WTC11 (cell line): ENCODE results near the gene CLSTN2. TPM values are rescaled to one million over a fixed set of nuclear protein-coding genes. Genes with fewer than 3 reads are reported as not detected.

ENCODE experiments used
- ATAC-seq: fragments of 200-7000 bp; cut with Tn5 transposase; 2 replicates; pipeline ENCODE4 v1.10.0; 2021; ENCODE audit warnings: mild to moderate bottlenecking, moderate library complexity
- CTCF ChIA-PET: fragments of 300-600 bp; sonication (Branson Sonifier 250); formaldehyde crosslinking; loops from one replicate; lab custom pipeline; 2021; ENCODE audit warnings: antibody characterized with exemption; lab: Charles Lee
- POLR2A ChIA-PET: fragments of 350-600 bp; sonication (Branson Sonifier 250); formaldehyde crosslinking; loops from one replicate; lab custom pipeline; 2021; ENCODE audit warnings: antibody characterized with exemption; lab: Charles Lee
- DNase-seq: peaks from one replicate; pipeline ENCODE4 v3.0.0; 2021; ENCODE audit warnings: low spot score
- H3K27ac Mint-ChIP-seq: 2 replicates; pipeline ENCODE4 v1.8.0; 2021; ENCODE audit warnings: mixed read lengths
- H3K27me3 Mint-ChIP-seq: 2 replicates; pipeline ENCODE4 v1.8.0; 2021; ENCODE audit warnings: low read depth, mild to moderate bottlenecking, moderate library complexity, mixed read lengths
- H3K36me3 Mint-ChIP-seq: 2 replicates; pipeline ENCODE4 v1.8.0; 2021; ENCODE audit warnings: mixed read lengths
- H3K4me1 Mint-ChIP-seq: 2 replicates; pipeline ENCODE4 v1.8.0; 2022; ENCODE audit warnings: mixed read lengths
- H3K4me3 Mint-ChIP-seq: 2 replicates; pipeline ENCODE4 v1.8.0; 2021; ENCODE audit warnings: mild to moderate bottlenecking, moderate library complexity, mixed read lengths
- H3K9me3 Mint-ChIP-seq: 2 replicates; pipeline ENCODE4 v1.8.0; 2021; ENCODE audit warnings: mixed read lengths
- FOXJ3 ChIP-seq: sonication (generic); formaldehyde crosslinking; IDR thresholded peaks from 2 replicates; pipeline ENCODE4 v1.9.0; 2021; ENCODE audit warnings: missing genetic modification reagents, mild to moderate bottlenecking, borderline replicate concordance
- GABPB1 ChIP-seq: sonication (generic); formaldehyde crosslinking; IDR thresholded peaks from 2 replicates; pipeline ENCODE4 v1.8.1; 2023; ENCODE audit warnings: mild to moderate bottlenecking, missing genetic modification reagents
- GTF2I ChIP-seq: fragments of 250-450 bp; sonication (Bioruptor Pico); conservative IDR thresholded peaks from 2 replicates; pipeline ENCODE4 v1.4.0; 2021; ENCODE audit warnings: mild to moderate bottlenecking
- IRF2 ChIP-seq: sonication (generic); formaldehyde crosslinking; IDR thresholded peaks from 2 replicates; pipeline ENCODE4 v1.8.0; 2022; ENCODE audit warnings: low read depth, missing genetic modification reagents, borderline replicate concordance
- JAZF1 ChIP-seq: fragments of 250-450 bp; sonication (Bioruptor Pico); IDR thresholded peaks from 2 replicates; pipeline ENCODE4 v1.9.0; 2021; ENCODE audit warnings: moderate library complexity, mild to moderate bottlenecking, inconsistent platforms
- NR3C1 ChIP-seq: sonication (generic); formaldehyde crosslinking; conservative IDR thresholded peaks from 2 replicates; pipeline ENCODE4 v1.8.1; 2023; ENCODE audit warnings: low read depth, mild to moderate bottlenecking, missing genetic modification reagents
- SMAD3 ChIP-seq: sonication (generic); formaldehyde crosslinking; IDR thresholded peaks from 2 replicates; pipeline ENCODE4 v1.8.0; 2022; ENCODE audit warnings: missing genetic modification reagents, mild to moderate bottlenecking, borderline replicate concordance
- SOX15 ChIP-seq: fragments of 250-450 bp; sonication (Bioruptor Pico); IDR thresholded peaks from 2 replicates; pipeline ENCODE4 v1.9.0; 2021; ENCODE audit warnings: mild to moderate bottlenecking
- TCF7 ChIP-seq: sonication (generic); formaldehyde crosslinking; IDR thresholded peaks from 2 replicates; pipeline ENCODE4 v1.8.0; 2022; ENCODE audit warnings: mild to moderate bottlenecking, low read depth, missing genetic modification reagents, moderate library complexity
- TP53 ChIP-seq: sonication (generic); formaldehyde crosslinking; IDR thresholded peaks from 2 replicates; pipeline ENCODE4 v1.8.1; 2023; ENCODE audit warnings: mild to moderate bottlenecking, missing genetic modification reagents
- USF2 ChIP-seq: sonication (generic); formaldehyde crosslinking; IDR thresholded peaks from 2 replicates; pipeline ENCODE4 v1.8.1; 2023; ENCODE audit warnings: mild to moderate bottlenecking, missing genetic modification reagents, moderate library complexity
- ZNF671 ChIP-seq: fragments of 250-450 bp; sonication (Bioruptor Pico); IDR thresholded peaks from 2 replicates; pipeline ENCODE4 v1.8.0; 2021; ENCODE audit warnings: mild to moderate bottlenecking
- total RNA-seq: library from RNA; stranded (reverse); gene quantifications from 3 replicates; pipeline ENCODE4 v1.2.3, GENCODE V29; 2021
- TF ChIP-seq, protein P1 (sequence below): fragments of 250-450 bp; sonication (Bioruptor Pico); IDR thresholded peaks from 2 replicates; pipeline ENCODE4 v1.9.0; 2021; ENCODE audit warnings: mild to moderate bottlenecking
- TF ChIP-seq, protein P2 (sequence below): fragments of 200-600 bp; IDR thresholded peaks from 2 replicates; pipeline ENCODE4 v1.8.0; 2022; ENCODE audit warnings: antibody characterized with exemption
- TF ChIP-seq, protein P3 (sequence below): sonication (generic); formaldehyde crosslinking; IDR thresholded peaks from 2 replicates; pipeline ENCODE4 v1.8.0; 2022; ENCODE audit warnings: missing genetic modification reagents
- TF ChIP-seq, protein P4 (sequence below): sonication (generic); formaldehyde crosslinking; IDR thresholded peaks from 2 replicates; pipeline ENCODE4 v1.8.1; 2022; ENCODE audit warnings: mild to moderate bottlenecking, missing genetic modification reagents, moderate library complexity, borderline replicate concordance

Gene CLSTN2
- total RNA-seq, 1 experiment from 2014 or later, result 0.35 TPM

- TF ChIP-seq, protein P1, sequence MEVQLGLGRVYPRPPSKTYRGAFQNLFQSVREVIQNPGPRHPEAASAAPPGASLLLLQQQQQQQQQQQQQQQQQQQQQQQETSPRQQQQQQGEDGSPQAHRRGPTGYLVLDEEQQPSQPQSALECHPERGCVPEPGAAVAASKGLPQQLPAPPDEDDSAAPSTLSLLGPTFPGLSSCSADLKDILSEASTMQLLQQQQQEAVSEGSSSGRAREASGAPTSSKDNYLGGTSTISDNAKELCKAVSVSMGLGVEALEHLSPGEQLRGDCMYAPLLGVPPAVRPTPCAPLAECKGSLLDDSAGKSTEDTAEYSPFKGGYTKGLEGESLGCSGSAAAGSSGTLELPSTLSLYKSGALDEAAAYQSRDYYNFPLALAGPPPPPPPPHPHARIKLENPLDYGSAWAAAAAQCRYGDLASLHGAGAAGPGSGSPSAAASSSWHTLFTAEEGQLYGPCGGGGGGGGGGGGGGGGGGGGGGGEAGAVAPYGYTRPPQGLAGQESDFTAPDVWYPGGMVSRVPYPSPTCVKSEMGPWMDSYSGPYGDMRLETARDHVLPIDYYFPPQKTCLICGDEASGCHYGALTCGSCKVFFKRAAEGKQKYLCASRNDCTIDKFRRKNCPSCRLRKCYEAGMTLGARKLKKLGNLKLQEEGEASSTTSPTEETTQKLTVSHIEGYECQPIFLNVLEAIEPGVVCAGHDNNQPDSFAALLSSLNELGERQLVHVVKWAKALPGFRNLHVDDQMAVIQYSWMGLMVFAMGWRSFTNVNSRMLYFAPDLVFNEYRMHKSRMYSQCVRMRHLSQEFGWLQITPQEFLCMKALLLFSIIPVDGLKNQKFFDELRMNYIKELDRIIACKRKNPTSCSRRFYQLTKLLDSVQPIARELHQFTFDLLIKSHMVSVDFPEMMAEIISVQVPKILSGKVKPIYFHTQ (CRISPR knock-in tag), result no peak
- TF ChIP-seq GABPB1, result no peak
- no peak for TF ChIP-seq NR3C1 (CRISPR knock-in tag)
- TF ChIP-seq ZNF671 (CRISPR knock-in tag), result no peak
- no peak for TF ChIP-seq SMAD3 (CRISPR knock-in tag)
- TF ChIP-seq, protein P2, sequence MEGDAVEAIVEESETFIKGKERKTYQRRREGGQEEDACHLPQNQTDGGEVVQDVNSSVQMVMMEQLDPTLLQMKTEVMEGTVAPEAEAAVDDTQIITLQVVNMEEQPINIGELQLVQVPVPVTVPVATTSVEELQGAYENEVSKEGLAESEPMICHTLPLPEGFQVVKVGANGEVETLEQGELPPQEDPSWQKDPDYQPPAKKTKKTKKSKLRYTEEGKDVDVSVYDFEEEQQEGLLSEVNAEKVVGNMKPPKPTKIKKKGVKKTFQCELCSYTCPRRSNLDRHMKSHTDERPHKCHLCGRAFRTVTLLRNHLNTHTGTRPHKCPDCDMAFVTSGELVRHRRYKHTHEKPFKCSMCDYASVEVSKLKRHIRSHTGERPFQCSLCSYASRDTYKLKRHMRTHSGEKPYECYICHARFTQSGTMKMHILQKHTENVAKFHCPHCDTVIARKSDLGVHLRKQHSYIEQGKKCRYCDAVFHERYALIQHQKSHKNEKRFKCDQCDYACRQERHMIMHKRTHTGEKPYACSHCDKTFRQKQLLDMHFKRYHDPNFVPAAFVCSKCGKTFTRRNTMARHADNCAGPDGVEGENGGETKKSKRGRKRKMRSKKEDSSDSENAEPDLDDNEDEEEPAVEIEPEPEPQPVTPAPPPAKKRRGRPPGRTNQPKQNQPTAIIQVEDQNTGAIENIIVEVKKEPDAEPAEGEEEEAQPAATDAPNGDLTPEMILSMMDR, result no peak
These were observed 441.3 kb downstream of the CLSTN2 start (continued) for GRCh38 chr3:140376136-140376889.

DNA sequence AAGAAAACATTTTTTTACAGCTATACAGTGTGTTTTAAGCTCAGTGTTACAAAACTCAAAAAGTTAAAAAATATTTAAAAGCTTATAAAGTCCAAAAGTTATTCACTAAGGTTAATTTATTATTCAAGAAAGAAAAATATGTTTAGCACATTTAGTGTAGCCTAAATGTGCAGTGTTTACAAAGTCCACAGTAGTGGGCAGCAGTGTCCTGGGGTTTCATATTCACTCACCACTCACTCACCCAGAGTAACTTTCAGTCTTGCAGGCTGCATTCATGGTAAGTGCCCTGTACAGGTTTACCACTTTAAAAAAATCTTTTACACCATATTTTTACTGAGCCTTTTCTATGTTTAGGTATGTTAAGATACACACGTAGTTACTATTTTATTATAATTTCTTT lies 442.7 kb downstream of the CLSTN2 start:
- TF ChIP-seq TCF7 (CRISPR knock-in tag) (no peak), IRF2 (CRISPR knock-in tag) (no peak), TP53 (no peak), FOXJ3 (CRISPR knock-in tag) (no peak), SOX15 (CRISPR knock-in tag) (no peak), JAZF1 (no peak), USF2 (CRISPR knock-in tag) (no peak), GTF2I (no peak)
- TF ChIP-seq, protein P3, sequence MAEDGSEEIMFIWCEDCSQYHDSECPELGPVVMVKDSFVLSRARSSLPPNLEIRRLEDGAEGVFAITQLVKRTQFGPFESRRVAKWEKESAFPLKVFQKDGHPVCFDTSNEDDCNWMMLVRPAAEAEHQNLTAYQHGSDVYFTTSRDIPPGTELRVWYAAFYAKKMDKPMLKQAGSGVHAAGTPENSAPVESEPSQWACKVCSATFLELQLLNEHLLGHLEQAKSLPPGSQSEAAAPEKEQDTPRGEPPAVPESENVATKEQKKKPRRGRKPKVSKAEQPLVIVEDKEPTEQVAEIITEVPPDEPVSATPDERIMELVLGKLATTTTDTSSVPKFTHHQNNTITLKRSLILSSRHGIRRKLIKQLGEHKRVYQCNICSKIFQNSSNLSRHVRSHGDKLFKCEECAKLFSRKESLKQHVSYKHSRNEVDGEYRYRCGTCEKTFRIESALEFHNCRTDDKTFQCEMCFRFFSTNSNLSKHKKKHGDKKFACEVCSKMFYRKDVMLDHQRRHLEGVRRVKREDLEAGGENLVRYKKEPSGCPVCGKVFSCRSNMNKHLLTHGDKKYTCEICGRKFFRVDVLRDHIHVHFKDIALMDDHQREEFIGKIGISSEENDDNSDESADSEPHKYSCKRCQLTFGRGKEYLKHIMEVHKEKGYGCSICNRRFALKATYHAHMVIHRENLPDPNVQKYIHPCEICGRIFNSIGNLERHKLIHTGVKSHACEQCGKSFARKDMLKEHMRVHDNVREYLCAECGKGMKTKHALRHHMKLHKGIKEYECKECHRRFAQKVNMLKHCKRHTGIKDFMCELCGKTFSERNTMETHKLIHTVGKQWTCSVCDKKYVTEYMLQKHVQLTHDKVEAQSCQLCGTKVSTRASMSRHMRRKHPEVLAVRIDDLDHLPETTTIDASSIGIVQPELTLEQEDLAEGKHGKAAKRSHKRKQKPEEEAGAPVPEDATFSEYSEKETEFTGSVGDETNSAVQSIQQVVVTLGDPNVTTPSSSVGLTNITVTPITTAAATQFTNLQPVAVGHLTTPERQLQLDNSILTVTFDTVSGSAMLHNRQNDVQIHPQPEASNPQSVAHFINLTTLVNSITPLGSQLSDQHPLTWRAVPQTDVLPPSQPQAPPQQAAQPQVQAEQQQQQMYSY (CRISPR knock-in tag), result no peak
- TF ChIP-seq, protein P4, sequence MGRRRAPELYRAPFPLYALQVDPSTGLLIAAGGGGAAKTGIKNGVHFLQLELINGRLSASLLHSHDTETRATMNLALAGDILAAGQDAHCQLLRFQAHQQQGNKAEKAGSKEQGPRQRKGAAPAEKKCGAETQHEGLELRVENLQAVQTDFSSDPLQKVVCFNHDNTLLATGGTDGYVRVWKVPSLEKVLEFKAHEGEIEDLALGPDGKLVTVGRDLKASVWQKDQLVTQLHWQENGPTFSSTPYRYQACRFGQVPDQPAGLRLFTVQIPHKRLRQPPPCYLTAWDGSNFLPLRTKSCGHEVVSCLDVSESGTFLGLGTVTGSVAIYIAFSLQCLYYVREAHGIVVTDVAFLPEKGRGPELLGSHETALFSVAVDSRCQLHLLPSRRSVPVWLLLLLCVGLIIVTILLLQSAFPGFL (CRISPR knock-in tag), result no peak
- peaks cover 10% of the 10 kb centered on the region; the same call in 1 of the 2 replicates for H3K9me3 Mint-ChIP-seq
- H3K27ac Mint-ChIP-seq, result no peak overlapping the region
- H3K4me1 Mint-ChIP-seq, result peaks cover 3% of the 10 kb centered on the region
- CTCF ChIA-PET, result no interaction called here
- no peaks in the 10 kb centered on the region for H3K27me3 Mint-ChIP-seq
- POLR2A ChIA-PET, result no interaction called here
- ATAC-seq (no peak), DNase-seq (no peak)
- H3K4me3 Mint-ChIP-seq, result no peak overlapping the region
- no peaks in the 10 kb centered on the region for H3K36me3 Mint-ChIP-seq
